HepG2 (cell line): Measurements from ENCODE around the gene CENPB. TPM values are rescaled to one million over a fixed set of nuclear protein-coding genes. Genes with fewer than 3 reads are reported as not detected.

Experiments
- ATAC-seq: fragments of 200-7000 bp; cut with Tn5 transposase; 3 replicates; pipeline ENCODE4 v1.9.1; 2020; ENCODE audit warnings: mild to moderate bottlenecking, moderate library complexity
- BruUV-seq: library from RNA; stranded (reverse); fragments of 400-500 nt; replicated peaks from 2 replicates; lab custom pipeline; 2021; lab: Mats Ljungman, UMichigan
- CTCF ChIA-PET: fragments of 300-600 bp; formaldehyde crosslinking; extraction: SDS; loops from one replicate; lab custom pipeline; 2021; ENCODE audit warnings: low total read pairs, inconsistent platforms, low intra/inter-chr PET ratio; lab: Yijun Ruan, JAX
- POLR2A ChIA-PET: fragments of 350-600 bp; sonication (Branson Sonifier 250); formaldehyde crosslinking; loops from one replicate; lab custom pipeline; 2020; ENCODE audit warnings: antibody characterized with exemption, inconsistent platforms; lab: Yijun Ruan, JAX
- DNase-seq: peaks from one replicate; pipeline ENCODE4 v3.0.0-alpha.2; 2015; ENCODE audit warnings: low spot score
- FAIRE-seq: peaks from 3 replicates; lab custom pipeline; 2011; peaks lifted over from hg19 to GRCh38; lab: Jason Lieb, UNC
- H2AFZ ChIP-seq: one replicate; pipeline ENCODE4 v1.6.1; 2011; ENCODE audit warnings: low read length, inconsistent platforms
- H3K27ac ChIP-seq: fragments of 300-600 bp; 3 replicates; pipeline ENCODE4 v1.8.0; 2011; ENCODE audit warnings: mixed run types, mild to moderate bottlenecking, mixed read lengths, low read length, inconsistent platforms; ENCODE audit not compliant: insufficient read depth; ENCODE audit errors: extremely low read length
- H3K27me3 ChIP-seq, 2 experiments: fragments of 200-600 bp in 1 of 2; 2 replicates in 1 of 2; 3 replicates in 1 of 2; pipeline versions ENCODE4 v1.6.0 to v1.8.0; 2011; ENCODE audit warnings: low read length in 2 of 2, mild to moderate bottlenecking in 2 of 2, moderate library complexity in 2 of 2, inconsistent platforms in 1 of 2; ENCODE audit not compliant: insufficient read depth in 2 of 2, control insufficient read depth in 1 of 2
- H3K36me3 ChIP-seq, 2 experiments: fragments of 200-600 bp in 1 of 2; replicated peaks in 1 of 2; 2 replicates in 1 of 2; 3 replicates in 1 of 2; pipeline versions ENCODE4 v1.5.1 to v1.8.0; 2011; ENCODE audit warnings: low read length in 2 of 2, inconsistent platforms in 1 of 2; ENCODE audit not compliant: insufficient read depth in 2 of 2, control insufficient read depth in 1 of 2
- H3K4me1 ChIP-seq: 2 replicates; pipeline ENCODE4 v1.5.1; 2012; ENCODE audit warnings: low read length, inconsistent platforms; ENCODE audit not compliant: insufficient read depth
- H3K4me2 ChIP-seq: 2 replicates; pipeline ENCODE4 v1.6.0; 2011; ENCODE audit warnings: low read depth, low read length, inconsistent platforms
- H3K4me3 ChIP-seq, 3 experiments: fragments of 200-600 bp in 1 of 3; sonication (generic), shearing (Covaris generic) in 1 of 3; replicated peaks in 1 of 3; 2 replicates each; pipeline ENCODE4 v1.5.1; 2011 to 2016; ENCODE audit warnings: low read length in 3 of 3, inconsistent platforms in 2 of 3, low read depth in 2 of 3, mild to moderate bottlenecking in 2 of 3, control low read depth in 1 of 3, mixed read lengths in 1 of 3; ENCODE audit not compliant: insufficient read depth in 1 of 3
- H3K79me2 ChIP-seq: one replicate; pipeline ENCODE4 v1.6.1; 2011; ENCODE audit warnings: low read length, inconsistent platforms; ENCODE audit not compliant: insufficient read depth
- H3K9ac ChIP-seq: 2 replicates; pipeline ENCODE4 v1.6.0; 2011; ENCODE audit warnings: mild to moderate bottlenecking, low read depth, low read length, inconsistent platforms; ENCODE audit not compliant: insufficient read depth
- H3K9me3 ChIP-seq: 2 replicates; pipeline ENCODE4 v1.5.1; 2012; ENCODE audit warnings: mild to moderate bottlenecking, low read length
- H4K20me1 ChIP-seq: 2 replicates; pipeline ENCODE4 v1.6.0; 2011; ENCODE audit warnings: inconsistent platforms, mild to moderate bottlenecking, low read length, moderate library complexity; ENCODE audit not compliant: insufficient read depth
- CREM ChIP-seq, 2 experiments: sonication (generic) in 1 of 2; formaldehyde crosslinking in 1 of 2; IDR thresholded peaks; 2 replicates each; pipeline versions ENCODE4 v1.4.0 to v1.6.1; 2016 to 2020; ENCODE audit warnings: antibody characterized with exemption in 1 of 2, mild to moderate bottlenecking in 1 of 2, missing genetic modification reagents in 1 of 2
- DNMT3B ChIP-seq: conservative IDR thresholded peaks from 2 replicates; pipeline ENCODE4 v1.6.1; 2016; ENCODE audit warnings: missing biosample characterization, control low read depth
- GPN1 ChIP-seq: sonication (generic); formaldehyde crosslinking; IDR thresholded peaks from 2 replicates; pipeline ENCODE4 v1.5.1; 2020; ENCODE audit warnings: missing genetic modification reagents, borderline replicate concordance
- KDM4B ChIP-seq: sonication (generic); formaldehyde crosslinking; IDR thresholded peaks from 2 replicates; pipeline ENCODE4 v1.4.0; 2020; ENCODE audit warnings: missing genetic modification reagents
- MTF2 ChIP-seq: sonication (generic); formaldehyde crosslinking; IDR thresholded peaks from 2 replicates; pipeline ENCODE4 v1.5.0; 2020; ENCODE audit warnings: missing genetic modification reagents, borderline replicate concordance
- NFIC ChIP-seq: IDR thresholded peaks from 2 replicates; pipeline ENCODE4 v1.6.1; 2012; ENCODE audit warnings: mild to moderate bottlenecking, low read length, inconsistent platforms
- SAFB2 ChIP-seq: sonication (generic); formaldehyde crosslinking; IDR thresholded peaks from 2 replicates; pipeline ENCODE4 v1.5.1; 2020; ENCODE audit warnings: missing genetic modification reagents, low read depth, mild to moderate bottlenecking, borderline replicate concordance
- SUZ12 ChIP-seq: fragments of 150-350 bp; IDR thresholded peaks from 2 replicates; pipeline ENCODE4 v1.6.1; 2014; ENCODE audit warnings: low read depth, low read length
- TBX2 ChIP-seq: sonication (generic); formaldehyde crosslinking; IDR thresholded peaks from 2 replicates; pipeline ENCODE4 v1.5.0; 2020; ENCODE audit warnings: missing genetic modification reagents, mild to moderate bottlenecking, borderline replicate concordance
- TGIF2 ChIP-seq: IDR thresholded peaks from 2 replicates; pipeline ENCODE4 v1.6.1; 2016; ENCODE audit warnings: control low read depth, missing compliant biosample characterization
- YEATS4 ChIP-seq: sonication (generic); formaldehyde crosslinking; IDR thresholded peaks from 2 replicates; pipeline ENCODE4 v1.4.0; 2020; ENCODE audit warnings: missing genetic modification reagents, borderline replicate concordance
- ZFP36 ChIP-seq: fragments of 150-350 bp; IDR thresholded peaks from 2 replicates; pipeline ENCODE4 v1.6.1; 2018; ENCODE audit warnings: borderline replicate concordance, low read length, low read depth; ENCODE audit not compliant: partially characterized antibody
- ZFP36L2 ChIP-seq: sonication (generic); formaldehyde crosslinking; IDR thresholded peaks from 2 replicates; pipeline ENCODE4 v1.4.0; 2020; ENCODE audit warnings: missing genetic modification reagents
- ZNF136 ChIP-seq: sonication (generic); formaldehyde crosslinking; IDR thresholded peaks from 2 replicates; pipeline ENCODE4 v1.8.1; 2022; ENCODE audit warnings: low read depth, mild to moderate bottlenecking, moderate library complexity, missing genetic modification reagents
- ZNF350 ChIP-seq: sonication (generic); formaldehyde crosslinking; IDR thresholded peaks from 2 replicates; pipeline ENCODE4 v1.4.0; 2020; ENCODE audit warnings: mild to moderate bottlenecking, low read depth, missing genetic modification reagents, borderline replicate concordance
- ZNF383 ChIP-seq: sonication (generic); formaldehyde crosslinking; IDR thresholded peaks from 2 replicates; pipeline ENCODE4 v1.4.0; 2020; ENCODE audit warnings: missing genetic modification reagents, mild to moderate bottlenecking, borderline replicate concordance
- ZNF484 ChIP-seq: sonication (generic); formaldehyde crosslinking; IDR thresholded peaks from 2 replicates; pipeline ENCODE4 v1.5.1; 2020; ENCODE audit warnings: mild to moderate bottlenecking, low read depth, missing genetic modification reagents, borderline replicate concordance
- ZNF615 ChIP-seq: sonication (generic); formaldehyde crosslinking; IDR thresholded peaks from 2 replicates; pipeline ENCODE4 v1.5.0; 2020; ENCODE audit warnings: mild to moderate bottlenecking, missing genetic modification reagents, borderline replicate concordance
- ZNF670 ChIP-seq: sonication (generic); formaldehyde crosslinking; IDR thresholded peaks from 2 replicates; pipeline ENCODE4 v1.8.0; 2022; ENCODE audit warnings: mild to moderate bottlenecking, missing genetic modification reagents, borderline replicate concordance
- ZNF687 ChIP-seq: sonication (generic); formaldehyde crosslinking; IDR thresholded peaks from 2 replicates; pipeline ENCODE4 v1.5.1; 2020; ENCODE audit warnings: mild to moderate bottlenecking, missing genetic modification reagents, moderate library complexity
- WGBS: methylation state at CpG from one replicate; pipeline ENCODE4 v1.1.6; 2017; ENCODE audit warnings: low lambda C conversion rate; 5-methylcytosine and 5-hydroxymethylcytosine counted together
- in situ Hi-C: cut with HindIII; loops from 2 replicates; pipeline ENCODE4 v1.10.0; 2017; ENCODE audit warnings: low pct_unique_long_range_greater_than_20kb; ENCODE audit not compliant: extremely low pct_ligation_motif_present
- intact Hi-C: fragments of 100-400 bp; cut with micrococcal nuclease; formaldehyde crosslinking; loops from one replicate; pipeline ENCODE4 v1.10.0; 2022; ENCODE audit not compliant: unreplicated experiment
- polyA plus RNA-seq, 8 experiments: library from polyadenylated mRNA; depleted of rRNA in 3 of 8; stranded (reverse) in 7 of 8; unstranded in 1 of 8; fragments of >200 nt; fragmentation: Illumina TruSeq in 4 of 8; extraction: Trizol in 4 of 8; gene quantifications; 2 replicates each; pipeline versions ENCODE4 v1.2.1 to v1.2.3, GENCODE V29; 2011 to 2016; ENCODE audit warnings: low read depth in 4 of 8, missing spikeins in 1 of 8, mixed read lengths in 1 of 8; ENCODE audit not compliant: insufficient read depth in 1 of 8
- total RNA-seq, 5 experiments: library from RNA; depleted of rRNA; stranded (reverse); fragments of >200 nt; fragmentation: Illumina TruSeq; extraction: Trizol; gene quantifications; 2 replicates each; pipeline ENCODE4 v1.2.3, GENCODE V29; 2016; ENCODE audit warnings: low read depth in 1 of 5

CENPB gene
- total and polyA plus RNA-seq, 2 of the 13 experiments (the other 11 are each of a cell fraction or from before 2014, with no cell fraction given), result 10.4 to 54.5 TPM

- H3K9me3 ChIP-seq, result no peaks in the 10 kb centered on the region
- peaks cover 32% of the 10 kb centered on the region for H3K4me1 ChIP-seq
- DNase-seq (no peak), FAIRE-seq (no peak), ATAC-seq (no peak)
- peaks cover 1 to 5% of the 10 kb centered on the region in 2 experiments; a peak in 2 of 5 replicates for H3K27me3 ChIP-seq
- H2AFZ ChIP-seq, result no peak overlapping the region
- peak overlapping the region; percentile 91 to 95 (median 94) for H3K4me3 ChIP-seq
- BruUV-seq, result TSS peak; percentile 80
- POLR2A ChIA-PET, result interaction anchor here (1.0 to 4.8 kb wide), 25 partner anchors 8 to 264 kb away, joined by 3 to 134 read pairs (median 8); partner anchors contain the start of genes ADISSP, CDC25B, CENPB and MAVS
- in situ Hi-C loops (no loop called here), intact Hi-C loops (loop anchor here (1.0 to 2.0 kb wide), 3 partner anchors 23 to 68 kb away; partner anchors contain the start of genes MAVS and PANK2)
- WGBS, result 41% methylated on average over 20 of the region's 20 CpGs
- peak overlapping the region; percentile 87 for H3K4me2 ChIP-seq
- CTCF ChIA-PET, result interaction anchor here (0.9 to 4.6 kb wide), 6 partner anchors 34 to 72 kb away, joined by 3 to 119 read pairs (median 7); partner anchors contain the start of genes CENPB and SPEF1
- peak overlapping the region; percentile 96 for H3K27ac ChIP-seq
- H3K36me3 ChIP-seq, result peaks cover 9 to 22% of the 10 kb centered on the region in 2 experiments
- no peaks in the 10 kb centered on the region for H4K20me1 ChIP-seq
- H3K9ac ChIP-seq, result peak overlapping the region; percentile 99
- H3K79me2 ChIP-seq, result peaks cover 12% of the 10 kb centered on the region
- TF ChIP-seq ZNF136 (CRISPR knock-in tag), result peak; percentile 66; the same call in 1 of the 2 replicates
- TF ChIP-seq SUZ12, result no peak
- TF ChIP-seq GPN1 (CRISPR knock-in tag), result no peak
- TF ChIP-seq YEATS4 (CRISPR knock-in tag), result no peak
- peak; percentile 86 for TF ChIP-seq DNMT3B (CRISPR knock-in tag)
- peak; percentile 81 for TF ChIP-seq CREM (IDR thresholded peaks at IDR 0.05)
- TF ChIP-seq CREM (CRISPR knock-in tag; IDR thresholded peaks at IDR 0.05), result no peak
- 0 out of 2 replicates have a peak, but pooled peaks have one; percentile 3 for TF ChIP-seq ZNF615
- TF ChIP-seq NFIC, result peak; percentile 39; the same call in 1 of the 2 replicates
- TF ChIP-seq ZFP36, result no peak
- no peak for TF ChIP-seq SAFB2
- no peak for TF ChIP-seq ZNF350 (CRISPR knock-in tag)
- TF ChIP-seq MTF2, result no peak
- no peak for TF ChIP-seq KDM4B (CRISPR knock-in tag)
- peak; percentile 74 for TF ChIP-seq ZNF670 (CRISPR knock-in tag)
- no peak for TF ChIP-seq ZNF383 (CRISPR knock-in tag)
- TF ChIP-seq ZNF687 (CRISPR knock-in tag), result no peak
- TF ChIP-seq ZFP36L2 (CRISPR knock-in tag), result no peak
- TF ChIP-seq TGIF2 (CRISPR knock-in tag), result 0 out of 2 replicates have a peak, but pooled peaks have one; percentile 10
- peak; percentile 80; the same call in 1 of the 2 replicates for TF ChIP-seq ZNF484 (CRISPR knock-in tag)
- TF ChIP-seq TBX2 (CRISPR knock-in tag), result 0 out of 2 replicates have a peak, but pooled peaks have one; percentile 14
Observed at GRCh38 chr20:3820901-3821727, 34.6 kb upstream of the CENPB start.
